ENCODE data around the gene ACTRT2. TPM values are rescaled to one million over a fixed set of nuclear protein-coding genes. Genes with fewer than 3 reads are reported as not detected.

Gene ACTRT2
- total and polyA plus RNA-seq, 2 donors (not counting 3 experiments of a cell fraction or from before 2014, with no cell fraction given): not detected

GRCh38 chr1:3032371-3033039, 11.2 kb downstream of the ACTRT2 start:
- CTCF ChIA-PET: no interaction called here
- Histone ChIP-seq H3K4me1 (ENCODE audit: control insufficient read depth, extremely low read depth, insufficient read depth, low read length) (no peaks in the 10 kb centered on the region), H3K9me1 (replicated peaks; ENCODE audit: control insufficient read depth, extremely low read depth, insufficient read depth, low read length) (no peaks in the 10 kb centered on the region), H3K36me3 (ENCODE audit: control insufficient read depth in 2 of 2, extremely low read depth in 1 of 2, insufficient read depth in 2 of 2, low read length in 2 of 2) (no peaks in the 10 kb centered on the region), H3K4me3 (replicated peaks in 1 of 3; ENCODE audit: insufficient read depth in 1 of 3, low read depth in 1 of 3, low read length in 3 of 3) (no peak overlapping the region), H3K4me2 (ENCODE audit: insufficient read depth, low read length) (no peak overlapping the region), H3K79me2 (ENCODE audit: control insufficient read depth, insufficient read depth, low read length) (no peaks in the 10 kb centered on the region), H3K27ac (ENCODE audit: insufficient read depth, low read depth, low read length) (no peak overlapping the region), H3K9me3 (replicated peaks; ENCODE audit: control insufficient read depth, insufficient read depth, low read length) (peaks cover 2% of the 10 kb centered on the region), H3K27me3 (ENCODE audit: control insufficient read depth in 2 of 2, insufficient read depth in 2 of 2, low read length in 2 of 2) (no peaks in the 10 kb centered on the region), H2AFZ (ENCODE audit: low read depth, low read length) (no peak overlapping the region), H4K20me1 (replicated peaks; ENCODE audit: control insufficient read depth, extremely low read depth, insufficient read depth, low read length) (no peaks in the 10 kb centered on the region), H3K9ac (replicated peaks; ENCODE audit: extremely low read depth, insufficient read depth, low read length) (no peak overlapping the region)
- POLR2A ChIA-PET: no interaction called here
- FAIRE-seq (no peak), DNase-seq (ENCODE audit: low read depth, low spot score) (no peak)
- no peak for TF ChIP-seq POLR2AphosphoS5 (IDR thresholded peaks at IDR 0.05; ENCODE audit: insufficient read depth, low read depth, low read length)
- no peak for TF ChIP-seq FOS (IDR thresholded peaks at IDR 0.05; ENCODE audit: borderline replicate concordance, insufficient read depth, low read length)
- no peak for TF ChIP-seq GATA2 (IDR thresholded peaks at IDR 0.05; ENCODE audit: insufficient read depth, insufficient read length, low read depth, low read length)
- no peak for TF ChIP-seq MYC (IDR thresholded peaks at IDR 0.05; ENCODE audit: low read depth, low read length)
- TF ChIP-seq EZH2 (IDR thresholded peaks at IDR 0.05; ENCODE audit: borderline replicate concordance, low read depth, low read length, severe bottlenecking): no peak
- TF ChIP-seq, protein P1, sequence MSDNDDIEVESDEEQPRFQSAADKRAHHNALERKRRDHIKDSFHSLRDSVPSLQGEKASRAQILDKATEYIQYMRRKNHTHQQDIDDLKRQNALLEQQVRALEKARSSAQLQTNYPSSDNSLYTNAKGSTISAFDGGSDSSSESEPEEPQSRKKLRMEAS (IDR thresholded peaks at IDR 0.05; ENCODE audit: insufficient read depth, insufficient read length): no peak
- TF ChIP-seq POLR2A (IDR thresholded peaks at IDR 0.05; ENCODE audit: low read depth, low read length): no peak
- no peak for TF ChIP-seq CTCF (IDR thresholded peaks at IDR 0.05; ENCODE audit: extremely low read depth in 1 of 2, insufficient read depth in 1 of 2, low read depth in 1 of 2, low read length in 2 of 2)
- no peak for TF ChIP-seq JUN (IDR thresholded peaks at IDR 0.05; ENCODE audit: borderline replicate concordance, insufficient read depth, insufficient read length, low read depth)
- dilution Hi-C loops (cut with MboI; ENCODE audit: extremely low pct_ligation_motif_present, low sequenced_read_pairs) (no loop called here), intact Hi-C loops (cut with micrococcal nuclease) (no loop called here)
- BruUV-seq (replicated peaks): no TSS peak

Data from endothelial cell of umbilical vein (primary cell).